Measurements from ENCODE around the gene RPUSD2.

DNA sequence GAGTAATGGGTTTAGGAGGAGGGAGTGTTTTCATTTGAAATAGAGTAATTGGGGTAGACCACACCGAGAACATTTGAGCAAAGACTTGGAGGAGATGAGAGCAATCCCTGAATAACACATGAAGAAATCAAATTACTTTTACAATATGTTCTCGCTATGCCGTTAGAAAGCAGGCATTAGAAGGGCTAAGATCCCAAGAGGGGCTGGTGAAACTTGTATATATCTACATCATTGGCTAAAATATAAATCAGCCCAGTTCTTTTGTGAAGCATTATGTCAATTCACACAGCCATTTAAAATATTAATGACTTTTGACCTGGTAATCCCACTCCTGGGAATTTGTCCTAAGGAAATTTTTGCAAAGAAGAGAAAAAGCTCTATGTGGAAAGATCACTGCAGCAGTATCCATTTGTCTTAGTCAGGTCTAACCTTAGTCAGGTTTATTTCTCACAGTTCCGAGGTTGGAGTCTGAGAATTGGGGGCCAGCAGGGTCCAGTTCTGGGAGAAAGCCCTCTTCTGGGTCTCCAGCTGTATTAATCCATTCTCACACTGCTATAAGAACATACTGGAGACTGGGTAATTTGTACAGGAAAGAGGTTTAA, 35.2 kb upstream of the RPUSD2 start:
- no peak for TF ChIP-seq POLR2AphosphoS5 (IDR thresholded peaks at IDR 0.05; ENCODE audit: low read depth)
- TF ChIP-seq, protein P1, sequence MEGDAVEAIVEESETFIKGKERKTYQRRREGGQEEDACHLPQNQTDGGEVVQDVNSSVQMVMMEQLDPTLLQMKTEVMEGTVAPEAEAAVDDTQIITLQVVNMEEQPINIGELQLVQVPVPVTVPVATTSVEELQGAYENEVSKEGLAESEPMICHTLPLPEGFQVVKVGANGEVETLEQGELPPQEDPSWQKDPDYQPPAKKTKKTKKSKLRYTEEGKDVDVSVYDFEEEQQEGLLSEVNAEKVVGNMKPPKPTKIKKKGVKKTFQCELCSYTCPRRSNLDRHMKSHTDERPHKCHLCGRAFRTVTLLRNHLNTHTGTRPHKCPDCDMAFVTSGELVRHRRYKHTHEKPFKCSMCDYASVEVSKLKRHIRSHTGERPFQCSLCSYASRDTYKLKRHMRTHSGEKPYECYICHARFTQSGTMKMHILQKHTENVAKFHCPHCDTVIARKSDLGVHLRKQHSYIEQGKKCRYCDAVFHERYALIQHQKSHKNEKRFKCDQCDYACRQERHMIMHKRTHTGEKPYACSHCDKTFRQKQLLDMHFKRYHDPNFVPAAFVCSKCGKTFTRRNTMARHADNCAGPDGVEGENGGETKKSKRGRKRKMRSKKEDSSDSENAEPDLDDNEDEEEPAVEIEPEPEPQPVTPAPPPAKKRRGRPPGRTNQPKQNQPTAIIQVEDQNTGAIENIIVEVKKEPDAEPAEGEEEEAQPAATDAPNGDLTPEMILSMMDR (IDR thresholded peaks at IDR 0.05; ENCODE audit: insufficient read depth, low read length): no peak
